Left kidney (tissue), 2 donors: Measurements from ENCODE around the gene JPT2. TPM values are rescaled to one million over a fixed set of nuclear protein-coding genes. Genes with fewer than 3 reads are reported as not detected.
"Not testable (repeated sequence)": the region's sequence is repeated elsewhere in the genome, so short reads cannot be mapped to it uniquely, and the experiment has no call there.

Experiments
- DNase-seq: peaks from one replicate; pipeline ENCODE4 v3.0.0-alpha.2; 2013
- polyA plus RNA-seq: library from polyadenylated mRNA; unstranded; fragments of 120-200 nt; gene quantifications from one replicate; pipeline ENCODE4 v1.2.1, GENCODE V29; 2013; ENCODE audit not compliant: insufficient read length

JPT2 gene
- polyA plus RNA-seq, 1 donor, result 82.0 TPM

DNA sequence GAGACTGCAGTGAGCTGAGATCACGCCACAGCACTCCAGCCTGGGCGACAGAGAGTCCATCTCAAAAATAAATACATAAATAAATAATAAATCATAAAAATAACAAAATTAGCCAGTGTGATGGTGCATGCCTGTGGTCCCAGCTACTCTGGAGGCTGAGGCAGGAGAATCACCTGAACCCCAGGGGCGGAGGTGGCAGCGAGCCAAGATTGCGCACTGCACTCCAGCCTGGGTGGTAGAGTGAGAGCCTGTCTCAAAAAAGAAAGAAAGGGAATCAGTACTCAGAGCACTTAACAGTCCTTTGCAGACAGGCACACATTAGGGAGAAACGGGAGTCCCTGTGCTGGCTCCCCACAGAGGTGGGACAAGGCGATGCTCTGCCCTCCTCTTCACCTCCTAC is 53.0 kb downstream of the JPT2 start:
- DNase-seq, result no peak

GRCh38 chr16:1731603-1732002 is 53.5 kb downstream of the JPT2 start:
- no peak for DNase-seq

DNA sequence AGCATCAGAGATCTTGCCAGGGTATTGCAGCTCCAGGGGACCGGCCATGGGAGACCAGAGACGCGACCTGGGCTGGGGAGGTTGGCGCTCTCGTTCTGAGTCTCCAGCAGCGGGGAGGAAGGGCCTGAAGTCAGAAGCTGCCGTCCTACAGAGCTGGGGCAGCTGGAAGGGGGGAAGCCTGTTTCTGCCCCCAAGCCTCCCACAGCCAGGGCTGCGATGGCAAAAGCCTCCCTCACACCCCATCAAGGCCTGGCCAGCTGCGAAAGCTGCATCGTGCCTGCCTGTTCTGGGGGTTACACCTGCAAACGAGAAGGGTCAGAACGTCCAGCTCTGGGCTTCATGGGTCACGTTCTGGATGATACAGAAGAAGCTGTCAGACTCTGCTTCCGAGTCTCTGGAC is 54.0 kb downstream of the JPT2 start:
- no peak for DNase-seq

DNA sequence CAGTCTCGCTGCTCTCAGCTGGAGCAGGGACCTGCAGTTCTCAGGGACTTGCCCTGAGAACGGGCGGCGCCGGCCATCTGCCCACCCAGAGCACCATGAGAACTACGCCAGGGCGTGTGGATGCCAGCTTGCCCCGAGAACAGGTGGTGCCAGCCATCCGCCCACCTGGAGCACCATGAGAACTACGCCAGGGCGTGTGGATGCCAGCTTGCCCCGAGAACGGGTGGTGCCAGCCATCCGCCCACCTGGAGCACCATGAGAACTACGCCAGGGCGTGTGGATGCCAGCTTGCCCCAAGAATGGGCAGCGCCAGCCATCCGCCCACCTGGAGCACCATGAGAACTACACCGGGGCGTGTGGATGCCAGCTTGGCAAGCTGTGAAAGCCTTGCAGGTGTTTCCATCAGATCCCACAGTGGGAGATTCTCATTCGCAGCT is 54.5 kb downstream of the JPT2 start:
- not testable (repeated sequence) for DNase-seq

DNA sequence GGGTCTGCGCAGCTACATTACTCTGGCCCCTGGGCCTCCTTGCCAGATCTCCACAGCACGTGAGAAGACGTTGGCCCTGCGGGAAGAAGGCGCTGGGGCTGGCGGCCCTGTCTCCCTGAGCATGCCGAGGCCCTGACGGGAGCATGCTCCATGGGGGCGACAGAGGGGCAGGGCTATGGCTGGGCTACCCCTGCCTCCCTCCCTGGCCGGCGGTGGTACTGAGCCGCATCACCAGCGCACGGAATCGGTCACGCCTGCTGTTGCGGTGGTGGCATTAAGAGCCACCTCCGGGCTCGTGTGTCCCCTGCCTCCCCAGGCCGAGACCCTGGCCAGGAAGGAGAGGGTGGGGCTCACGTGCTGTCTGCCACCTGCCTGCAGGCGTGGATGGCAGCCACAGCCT is 56.0 kb downstream of the JPT2 start:
- DNase-seq, result no peak

DNA sequence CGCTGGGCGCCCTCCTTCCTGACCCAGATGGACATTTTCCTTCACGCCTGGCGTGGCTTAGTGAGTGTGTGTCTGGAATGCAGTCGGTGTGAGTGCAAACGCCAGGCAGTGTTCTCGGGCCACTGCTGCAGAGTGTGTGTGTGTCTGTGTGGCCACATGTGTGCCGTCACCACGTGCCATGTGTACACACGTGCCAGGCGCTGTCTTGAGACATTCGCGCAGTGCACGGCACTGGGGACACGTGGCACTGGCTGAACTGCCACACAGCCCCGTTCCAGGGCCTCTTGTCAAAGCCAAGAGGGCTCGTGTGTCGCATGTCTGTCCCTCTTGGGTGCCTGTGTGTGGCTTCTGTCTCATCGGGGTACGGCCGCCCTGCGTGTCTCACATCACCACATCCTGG is 56.7 kb downstream of the JPT2 start:
- no peak for DNase-seq

DNA sequence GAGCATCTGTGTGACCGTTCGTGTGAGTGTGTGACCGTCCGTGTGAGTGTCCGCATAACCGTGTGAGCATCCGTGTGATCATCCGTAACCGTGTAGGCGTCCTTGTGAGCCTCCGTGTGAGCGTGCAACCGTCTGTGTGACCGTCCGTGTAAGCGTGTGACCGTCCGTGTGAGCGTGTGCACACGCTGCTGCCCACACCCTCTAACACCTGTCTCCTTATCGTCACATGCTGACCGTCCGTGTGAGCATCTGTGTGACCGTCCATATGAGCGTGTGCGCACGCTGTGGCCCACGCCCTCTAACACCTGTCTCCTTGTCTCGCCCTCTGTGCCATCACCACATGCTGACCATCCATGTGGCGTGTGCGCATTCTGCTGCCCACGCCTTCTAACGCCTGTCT is 62.2 kb downstream of the JPT2 start:
- no peak for DNase-seq

GRCh38 chr16:1740781-1741490 is 62.9 kb downstream of the JPT2 start:
- DNase-seq, result no peak

DNA sequence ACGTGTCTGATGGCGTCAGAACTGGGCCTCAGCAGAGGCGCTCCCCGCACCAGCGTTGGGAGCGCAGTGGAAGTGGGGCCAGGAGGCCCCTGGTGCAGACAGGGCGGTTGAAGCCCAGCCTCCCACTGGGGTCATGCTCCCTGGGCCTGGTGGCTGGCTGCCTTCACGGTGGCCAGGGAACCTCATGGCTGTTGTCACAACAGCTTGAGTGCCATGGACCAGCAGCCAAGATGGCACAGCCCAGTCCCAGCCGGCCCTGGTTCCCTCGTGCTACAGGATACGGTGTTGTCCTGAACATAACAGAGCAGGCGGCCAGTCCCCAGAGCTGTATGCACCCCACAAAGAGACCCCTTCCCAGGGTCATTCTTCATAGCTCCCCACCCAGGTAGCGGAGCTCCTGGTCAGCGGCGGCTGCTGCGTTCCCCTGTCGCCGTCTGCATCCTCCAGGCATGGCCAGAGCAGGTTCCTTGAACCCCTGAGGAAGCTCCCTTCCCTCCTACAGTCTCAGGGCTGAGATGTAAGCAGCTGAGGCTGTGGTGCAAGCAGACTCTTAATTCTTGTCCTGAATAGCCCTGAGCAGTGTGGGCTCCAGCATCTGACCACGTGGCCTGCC is 63.6 kb downstream of the JPT2 start:
- DNase-seq, result no peak

- DNase-seq, result no peak
These were observed 65.6 kb downstream of the JPT2 start for GRCh38 chr16:1743376-1744337.

DNA sequence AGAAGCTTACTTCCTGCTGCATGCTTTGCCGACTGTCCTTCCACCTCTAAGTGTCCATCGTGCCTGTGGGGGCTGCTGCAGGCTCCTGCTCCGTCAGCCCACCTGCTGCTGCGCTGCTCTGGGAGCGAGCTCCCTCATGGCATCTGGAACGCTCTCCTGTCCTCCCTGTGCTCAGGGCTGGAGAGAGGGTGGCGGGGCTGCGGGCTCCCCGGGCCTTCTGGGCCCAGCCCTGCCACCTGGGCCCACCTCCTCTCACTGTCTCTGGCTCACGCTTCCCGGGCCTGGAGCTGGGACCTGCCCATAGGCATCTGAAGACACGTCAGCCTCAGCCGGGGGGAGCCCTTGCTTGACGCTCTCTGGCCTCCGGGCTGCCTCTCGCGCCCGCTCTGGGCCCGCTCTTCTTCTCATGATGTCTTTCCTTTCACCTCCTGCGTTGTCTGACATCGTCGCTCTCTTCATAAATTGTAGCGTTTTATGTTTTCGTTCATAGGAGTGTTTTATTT is 66.3 kb downstream of the JPT2 start:
- no peak for DNase-seq

DNA sequence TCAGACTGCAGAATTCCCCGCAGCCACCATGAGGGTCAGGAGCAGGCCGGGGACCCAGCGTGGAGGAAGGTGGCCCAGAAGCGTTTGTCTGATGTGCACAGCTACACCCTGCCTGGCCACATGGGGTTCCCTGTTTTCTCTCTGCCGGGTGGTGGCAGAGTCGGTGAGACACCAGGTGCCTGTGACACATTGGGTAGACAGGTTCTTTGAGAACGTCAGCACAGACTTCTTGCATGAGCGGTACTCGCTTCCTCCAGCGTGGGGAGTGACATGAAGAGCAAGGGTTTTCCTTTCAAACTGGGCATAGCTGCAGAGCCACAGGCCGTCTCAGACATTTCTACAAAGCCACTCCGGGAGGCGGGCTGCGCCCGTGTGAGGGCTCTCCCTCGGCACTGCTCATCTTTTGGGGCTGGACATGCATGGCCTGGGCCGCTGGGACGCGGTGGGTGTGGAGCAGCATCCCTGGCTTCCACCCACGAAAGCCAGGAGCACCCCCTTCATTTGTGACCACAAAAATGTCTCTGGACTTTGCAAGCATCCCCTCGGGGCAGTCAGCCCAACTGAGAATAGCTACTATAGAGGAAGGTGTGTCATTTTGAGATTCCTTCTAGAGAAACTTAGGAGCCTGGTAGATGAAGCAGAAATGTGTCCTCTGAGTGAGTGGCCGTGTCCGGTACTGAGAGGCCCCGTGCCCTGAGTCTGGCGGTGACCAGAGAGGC is 67.3 kb downstream of the JPT2 start:
- no peak for DNase-seq

GRCh38 chr16:1745900-1746692 is 68.0 kb downstream of the JPT2 start:
- no peak for DNase-seq

GRCh38 chr16:1746693-1747195 is 68.7 kb downstream of the JPT2 start:
- no peak for DNase-seq

DNA sequence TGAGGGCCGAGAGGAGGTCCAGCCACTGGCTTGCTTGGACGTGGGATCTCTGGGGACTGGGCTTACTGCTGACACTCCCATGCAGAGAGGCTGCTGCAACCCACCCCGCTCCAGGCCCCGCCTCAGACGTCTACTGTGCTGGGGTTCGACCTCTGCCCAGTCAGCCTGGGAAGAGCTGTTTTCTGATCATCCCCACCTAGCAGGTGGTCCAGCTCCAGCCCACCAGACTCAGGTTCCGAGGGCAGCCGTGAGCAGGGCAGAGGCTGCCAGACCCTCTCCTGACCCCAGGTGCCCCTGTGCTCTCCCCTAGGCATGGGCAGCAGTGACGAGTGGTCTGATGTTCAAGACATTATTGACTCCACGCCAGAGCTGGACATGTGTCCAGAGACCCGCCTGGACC is 69.9 kb downstream of the JPT2 start:
- no peak for DNase-seq

- no peak for DNase-seq
These were observed 71.4 kb downstream of the JPT2 start for GRCh38 chr16:1749152-1750117.
